Esophagus squamous epithelium (tissue), 5 donors: ENCODE measurements around the gene CASP8. TPM values are rescaled to one million over a fixed set of nuclear protein-coding genes. Genes with fewer than 3 reads are reported as not detected.

Experiments
- DNase-seq: peaks from one replicate; lab custom pipeline; 2025; lab: John Stamatoyannopoulos, UW
- H3K27ac ChIP-seq, 4 donors: fragments of 200-600 bp; sonication (generic); one replicate each; pipeline ENCODE4 v1.5.1; 2016 to 2019; ENCODE audit warnings: mild to moderate bottlenecking in 1 of 4
- H3K27me3 ChIP-seq, 4 donors: fragments of 200-600 bp; sonication (generic); 1 replicate in 3 of 4; 2 replicates in 1 of 4; pipeline versions ENCODE4 v1.5.1 to v1.6.0; 2017 to 2021; ENCODE audit warnings: antibody characterized with exemption in 1 of 4
- H3K36me3 ChIP-seq, 3 donors: fragments of 200-600 bp; sonication (generic); one replicate each; pipeline ENCODE4 v1.5.1; 2016 to 2019
- H3K4me1 ChIP-seq, 3 donors: fragments of 200-600 bp; sonication (generic); one replicate each; pipeline ENCODE4 v1.5.1; 2017 to 2019
- H3K4me3 ChIP-seq, 4 donors: fragments of 200-600 bp; sonication (generic); 1 replicate in 3 of 4; 2 replicates in 1 of 4; pipeline ENCODE4 v1.5.1; 2016 to 2019; ENCODE audit warnings: mild to moderate bottlenecking in 2 of 4, moderate library complexity in 1 of 4
- H3K9me3 ChIP-seq, 3 donors: fragments of 200-600 bp; sonication (generic); one replicate each; pipeline ENCODE4 v1.5.1; 2016 to 2019
- POLR2A ChIP-seq, 4 donors: fragments of 450-650 bp; IDR thresholded peaks; one replicate each; pipeline ENCODE4 v1.6.1; 2017; ENCODE audit warnings: antibody characterized with exemption in 4 of 4, mild to moderate bottlenecking in 4 of 4, moderate library complexity in 3 of 4
- WGBS, 2 donors: methylation state at CpG; one replicate each; pipeline ENCODE4 v1.1.5; 2018; 5-methylcytosine and 5-hydroxymethylcytosine counted together
- intact Hi-C: fragments of 100-400 bp; cut with DNase I; formaldehyde crosslinking; loops from one replicate; pipeline ENCODE4 v1.15.0; 2022
- total RNA-seq, 4 donors: library from RNA; depleted of rRNA; stranded (reverse); fragments of >200 nt; gene quantifications; one replicate each; pipeline ENCODE4 v1.1.0, GENCODE V29; 2016
- TF ChIP-seq, protein P1 (sequence below), 6 experiments: fragments of 450-650 bp in 4 of 6; fragments of 200-600 bp in 2 of 6; sonication (generic) in 2 of 6; IDR thresholded peaks; one replicate each; pipeline ENCODE4 v1.5.1; 2016 to 2019; ENCODE audit warnings: antibody characterized with exemption in 6 of 6, mild to moderate bottlenecking in 4 of 6, moderate library complexity in 4 of 6
- donor health status: DM: yes; HTN: yes; CAD: no.

Gene CASP8
- total RNA-seq, 4 donors from 2014 or later, result 13.8 to 28.2 (median 22.8) TPM

DNA sequence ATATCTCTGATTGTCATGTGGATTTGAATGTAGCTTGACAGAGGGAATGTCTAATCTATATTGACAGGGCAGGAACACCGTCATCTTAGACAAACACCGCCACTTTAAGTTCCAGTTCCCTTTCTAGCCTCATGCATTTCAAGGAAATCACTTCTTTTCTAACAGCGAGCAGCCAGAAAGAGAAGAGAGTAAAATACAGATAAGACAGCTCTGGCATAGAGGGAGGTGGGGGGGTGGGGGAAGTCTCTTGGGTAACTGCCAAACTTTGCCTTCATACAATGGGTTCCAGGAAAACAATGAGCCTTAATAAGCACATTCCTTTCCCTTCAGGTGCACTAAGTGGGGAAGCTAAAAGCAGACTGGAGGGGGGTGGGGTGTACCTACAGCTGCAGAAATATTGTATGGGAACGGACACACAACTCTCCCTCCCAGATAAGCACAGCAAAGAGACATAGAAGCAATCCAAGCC is 40.2 kb upstream of the CASP8 start:
- Histone ChIP-seq H3K9me3 (no peaks in the 10 kb centered on the region), H3K4me1 (peaks cover 0 to 8% (median 0%) of the 10 kb centered on the region in 3 donors), H3K27ac (peak overlapping the region in 1 of 4 donors; percentile 30), H3K36me3 (peaks cover 0 to 44% (median 0%) of the 10 kb centered on the region in 3 donors), H3K27me3 (peaks cover 0 to 3% (median 0%) of the 10 kb centered on the region in 4 donors), H3K4me3 (no peak overlapping the region)
- intact Hi-C loops, result no loop called here
- no peak for TF ChIP-seq POLR2A (IDR thresholded peaks at IDR 0.05)
- TF ChIP-seq, protein P1, sequence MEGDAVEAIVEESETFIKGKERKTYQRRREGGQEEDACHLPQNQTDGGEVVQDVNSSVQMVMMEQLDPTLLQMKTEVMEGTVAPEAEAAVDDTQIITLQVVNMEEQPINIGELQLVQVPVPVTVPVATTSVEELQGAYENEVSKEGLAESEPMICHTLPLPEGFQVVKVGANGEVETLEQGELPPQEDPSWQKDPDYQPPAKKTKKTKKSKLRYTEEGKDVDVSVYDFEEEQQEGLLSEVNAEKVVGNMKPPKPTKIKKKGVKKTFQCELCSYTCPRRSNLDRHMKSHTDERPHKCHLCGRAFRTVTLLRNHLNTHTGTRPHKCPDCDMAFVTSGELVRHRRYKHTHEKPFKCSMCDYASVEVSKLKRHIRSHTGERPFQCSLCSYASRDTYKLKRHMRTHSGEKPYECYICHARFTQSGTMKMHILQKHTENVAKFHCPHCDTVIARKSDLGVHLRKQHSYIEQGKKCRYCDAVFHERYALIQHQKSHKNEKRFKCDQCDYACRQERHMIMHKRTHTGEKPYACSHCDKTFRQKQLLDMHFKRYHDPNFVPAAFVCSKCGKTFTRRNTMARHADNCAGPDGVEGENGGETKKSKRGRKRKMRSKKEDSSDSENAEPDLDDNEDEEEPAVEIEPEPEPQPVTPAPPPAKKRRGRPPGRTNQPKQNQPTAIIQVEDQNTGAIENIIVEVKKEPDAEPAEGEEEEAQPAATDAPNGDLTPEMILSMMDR (IDR thresholded peaks at IDR 0.05), result no peak
- DNase-seq, result no peak
- WGBS, 2 donors, result 31 to 49% methylated on average over 4 of the region's 4 CpGs

DNA sequence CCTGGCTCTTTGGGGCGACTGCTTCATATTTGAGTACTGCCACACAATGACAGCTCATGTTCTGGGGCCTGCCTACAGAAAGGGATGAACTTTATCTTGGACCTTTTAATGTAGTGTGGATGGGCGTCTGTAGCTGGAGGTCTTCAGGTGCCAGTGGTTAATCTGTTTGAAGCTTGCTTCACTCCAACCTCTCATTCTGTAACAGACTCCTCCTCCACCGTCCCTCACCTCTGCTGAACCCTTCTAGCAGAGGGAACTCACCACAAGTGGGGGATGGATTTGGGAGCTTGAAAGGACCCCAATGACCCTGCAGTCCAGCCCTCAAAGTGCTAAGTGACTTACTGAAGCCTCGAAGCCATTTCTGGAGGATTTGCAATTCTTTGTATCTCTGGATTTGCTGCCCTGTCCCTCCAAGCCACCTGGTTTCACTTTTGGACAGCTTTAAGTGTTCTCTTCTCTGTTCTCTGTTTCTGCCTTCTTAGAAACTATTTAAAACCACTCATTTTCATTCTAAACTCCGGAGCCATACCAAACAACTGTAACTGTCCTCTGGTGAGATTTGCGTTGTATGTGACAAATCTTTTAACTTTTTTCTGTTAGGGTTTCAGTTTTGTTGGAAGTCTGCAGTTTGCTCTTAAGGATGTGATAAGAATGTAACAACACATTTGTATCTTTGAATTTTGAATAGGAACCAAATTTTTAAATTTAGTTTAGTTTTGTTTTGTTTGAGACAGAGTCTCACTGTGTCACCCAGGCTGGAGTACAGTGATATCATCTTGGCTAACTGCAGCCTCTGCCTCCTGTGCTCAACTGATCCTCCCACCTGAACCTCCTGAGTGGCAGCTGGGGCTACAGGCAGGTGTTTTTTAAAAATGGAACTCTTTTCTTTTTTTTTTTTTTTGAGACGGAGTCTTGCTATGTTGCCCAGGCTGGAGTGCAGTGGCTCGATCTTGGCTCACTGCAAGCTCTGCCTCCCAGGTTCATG is 37.0 kb upstream of the CASP8 start:
- H3K27ac ChIP-seq, result peak overlapping the region in 1 of 4 donors; percentile 28
- H3K4me3 ChIP-seq, result no peak overlapping the region
- TF ChIP-seq, protein P1 (IDR thresholded peaks at IDR 0.05), result no peak
- TF ChIP-seq POLR2A (IDR thresholded peaks at IDR 0.05), result no peak
- no peaks in the 10 kb centered on the region for H3K9me3 ChIP-seq
- intact Hi-C loops, result no loop called here
- H3K36me3 ChIP-seq, result peaks cover 0 to 13% (median 0%) of the 10 kb centered on the region in 3 donors
- WGBS, 2 donors, result 68 to 69% methylated on average over 7 to 8 of the region's 8 CpGs
- no peak for DNase-seq
- H3K4me1 ChIP-seq, result peaks cover 0 to 27% (median 7%) of the 10 kb centered on the region in 3 donors
- peaks cover 0 to 9% (median 0%) of the 10 kb centered on the region in 4 donors for H3K27me3 ChIP-seq

DNA sequence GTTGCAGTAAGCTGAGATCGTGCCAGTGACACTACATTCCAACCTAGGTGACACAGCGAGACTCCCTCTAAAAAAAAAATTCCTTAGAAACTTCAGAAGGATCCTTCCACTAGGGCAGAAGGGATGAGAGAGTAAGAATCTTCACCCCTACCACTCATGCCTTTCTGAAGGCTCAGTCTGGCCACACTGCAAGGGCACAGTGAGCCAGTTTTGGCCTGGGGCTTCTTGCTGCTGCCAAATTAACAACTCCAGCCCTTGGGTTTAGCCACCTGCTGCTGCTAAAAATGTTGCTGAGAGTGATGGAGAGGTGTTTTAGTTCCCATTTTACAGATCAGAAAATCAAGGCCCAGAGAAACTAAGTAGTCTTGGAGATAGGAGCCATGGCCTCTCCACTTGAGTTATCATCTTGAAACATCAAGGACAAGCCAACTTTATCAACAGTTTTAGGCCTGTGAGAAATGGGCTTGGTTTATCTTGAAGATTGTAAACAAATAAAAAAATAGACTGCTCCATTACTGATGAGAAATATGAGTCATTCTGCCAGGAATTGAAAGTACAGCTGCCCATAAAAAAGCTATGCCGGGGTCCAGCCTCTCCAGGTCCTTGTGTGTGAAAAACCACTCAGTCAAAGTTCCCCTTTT is 31.9 kb upstream of the CASP8 start:
- Histone ChIP-seq H3K27ac (peak overlapping the region in 3 of 4 donors; percentile 24 to 47 (median 36)), H3K27me3 (peaks cover 0 to 9% (median 0%) of the 10 kb centered on the region in 4 donors), H3K4me1 (peaks cover 13 to 44% (median 18%) of the 10 kb centered on the region in 3 donors), H3K36me3 (no peaks in the 10 kb centered on the region), H3K9me3 (no peaks in the 10 kb centered on the region), H3K4me3 (no peak overlapping the region)
- TF ChIP-seq, protein P1 (IDR thresholded peaks at IDR 0.05), result peak in 1 of 6 experiments; percentile 10
- no peak for TF ChIP-seq POLR2A (IDR thresholded peaks at IDR 0.05)
- intact Hi-C loops, result loop anchor here (5.0 kb wide), 1 partner anchor 41 kb away; no protein-coding TSS in a partner anchor
- DNase-seq, result no peak
- 56 to 58% methylated on average over 3 of the region's 3 CpGs for WGBS, 2 donors

DNA sequence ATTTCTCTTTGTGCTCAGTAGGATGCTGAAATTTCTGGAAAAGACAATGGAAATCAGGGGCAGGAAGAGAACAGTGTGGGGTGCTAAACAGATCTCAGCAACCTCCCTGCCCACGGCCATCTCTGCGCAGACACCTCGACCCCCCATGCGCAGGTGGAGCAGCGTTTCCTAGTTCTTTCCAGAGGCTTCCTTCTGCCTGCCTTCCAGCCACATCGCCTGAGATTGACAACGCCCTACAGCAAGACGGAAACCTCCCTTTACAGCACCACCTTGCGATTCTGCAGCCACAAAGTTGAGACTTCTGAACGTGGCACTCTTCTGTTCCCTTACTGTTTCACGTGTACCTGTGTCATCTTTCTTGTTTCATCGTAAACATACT is 31.4 kb upstream of the CASP8 start:
- Histone ChIP-seq H3K4me3 (no peak overlapping the region), H3K4me1 (peaks cover 13 to 49% (median 18%) of the 10 kb centered on the region in 3 donors), H3K9me3 (no peaks in the 10 kb centered on the region), H3K27me3 (peaks cover 0 to 9% (median 0%) of the 10 kb centered on the region in 4 donors), H3K36me3 (no peaks in the 10 kb centered on the region), H3K27ac (peak overlapping the region in 2 of 4 donors; percentile 19 to 47)
- intact Hi-C loops, result loop anchor here (5.0 kb wide), 1 partner anchor 42 kb away; no protein-coding TSS in a partner anchor
- no peak for TF ChIP-seq POLR2A (IDR thresholded peaks at IDR 0.05)
- TF ChIP-seq, protein P1 (IDR thresholded peaks at IDR 0.05), result no peak
- DNase-seq, result no peak
- WGBS, 2 donors, result 56 to 74% methylated on average over 11 to 12 of the region's 12 CpGs
